Effector CD4-positive, alpha-beta T cell (primary cell): ENCODE results near the gene LRP2BP.
"Not testable (repeated sequence)": the region's sequence is repeated elsewhere in the genome, so short reads cannot be mapped to it uniquely, and the experiment has no call there.

ENCODE experiments used
- DNase-seq: peaks from one replicate; pipeline ENCODE4 v3.0.0-alpha.2; 2020

LRP2BP gene

DNA sequence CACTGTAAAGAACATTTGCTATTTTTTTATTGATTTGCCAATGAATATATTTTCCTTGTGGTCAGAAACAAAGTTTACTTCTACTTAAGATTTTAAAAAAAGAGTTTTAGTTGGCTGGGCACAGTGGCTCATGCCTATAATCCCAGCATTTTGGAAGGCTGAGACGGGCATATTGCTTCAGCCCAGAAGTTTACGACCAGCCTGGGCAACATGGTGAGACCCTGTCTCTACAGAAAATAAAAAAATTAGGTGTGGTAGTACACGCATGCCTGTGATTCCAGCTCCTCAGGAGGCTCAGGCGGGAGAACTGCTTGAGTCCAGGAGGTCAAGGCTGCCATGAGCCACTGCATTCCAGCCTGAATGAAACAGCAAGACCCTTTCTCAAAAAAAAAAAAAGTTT, 36.8 kb downstream of the LRP2BP start:
- no peak for DNase-seq

GRCh38 chr4:185358514-185358913, 37.2 kb downstream of the LRP2BP start:
- no peak for DNase-seq

GRCh38 chr4:185357733-185358440, 37.8 kb downstream of the LRP2BP start:
- DNase-seq: no peak

DNA sequence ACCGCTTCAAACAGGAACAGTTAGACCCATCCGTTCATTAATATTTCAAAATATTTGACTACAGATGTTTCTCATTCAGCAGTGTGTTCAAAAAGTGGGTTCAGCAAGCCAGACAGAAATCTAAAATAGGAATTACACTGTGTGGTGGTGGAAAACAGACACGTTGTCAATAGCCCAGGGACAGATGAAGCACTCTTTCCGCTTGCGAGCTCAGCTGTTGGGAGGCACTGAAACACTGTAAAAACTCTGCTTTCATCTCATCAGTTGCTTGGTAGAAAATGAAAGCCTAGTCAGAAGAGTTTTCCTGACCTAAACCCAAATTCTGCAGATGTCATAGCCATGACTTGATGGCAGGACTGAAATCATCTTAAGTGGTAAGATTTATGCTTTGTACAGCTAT, 38.5 kb downstream of the LRP2BP start:
- no peak for DNase-seq

- DNase-seq: no peak
Measured at GRCh38 chr4:185352741-185353140, 43.0 kb downstream of the LRP2BP start.

- no peak for DNase-seq
Measured at GRCh38 chr4:185352202-185352601, 43.5 kb downstream of the LRP2BP start.

DNA sequence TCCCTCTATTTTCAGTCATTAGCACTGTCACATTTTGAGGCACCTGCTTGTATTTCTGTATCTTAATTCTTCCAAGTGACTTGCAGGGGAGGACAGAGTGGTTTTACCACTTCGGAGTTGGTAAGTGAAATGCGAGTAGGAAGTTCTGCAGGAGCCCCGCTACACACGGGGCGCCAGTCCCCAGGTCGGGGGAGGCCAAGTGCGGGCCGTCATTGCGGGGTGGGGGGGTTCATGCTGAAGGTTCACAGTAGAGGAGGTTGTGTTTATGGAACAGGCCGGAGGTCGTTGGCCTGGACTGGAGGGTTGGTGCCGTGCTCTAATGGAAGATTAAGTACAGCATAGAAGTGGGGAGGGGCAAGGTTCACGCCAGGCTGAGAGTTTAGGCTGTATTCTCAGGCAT, 44.0 kb downstream of the LRP2BP start:
- DNase-seq: no peak

DNA sequence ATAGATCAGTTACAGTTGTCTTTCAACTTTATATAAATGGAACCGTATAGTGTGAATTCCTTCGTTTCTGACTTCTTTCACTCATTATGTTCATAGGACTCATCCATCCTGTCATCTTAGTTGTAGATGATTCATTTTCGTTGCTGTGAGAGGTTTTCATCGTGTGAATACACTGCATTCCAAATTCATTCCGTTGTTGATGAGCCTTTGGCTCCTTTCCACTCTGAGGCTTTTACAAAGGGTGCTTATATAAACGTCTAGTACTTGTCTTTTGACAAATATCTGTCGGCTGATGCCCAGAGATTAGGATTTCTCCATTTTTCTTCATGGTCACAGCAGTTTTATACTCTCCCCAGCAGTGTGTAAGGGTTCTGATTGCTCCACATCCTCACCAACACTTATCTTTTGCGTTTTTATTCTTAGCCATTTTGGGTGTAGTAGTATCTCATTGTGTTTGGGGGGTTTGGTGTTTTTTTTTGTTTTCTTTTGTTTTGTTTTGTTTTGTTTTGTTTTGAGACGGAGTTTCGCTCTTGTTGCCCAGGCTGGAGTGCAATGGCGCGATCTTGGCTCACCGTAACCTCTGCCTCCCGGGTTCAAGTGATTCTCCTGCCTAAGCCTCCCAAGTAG, 48.6 kb downstream of the LRP2BP start:
- DNase-seq: no peak

GRCh38 chr4:185344743-185345538, 50.8 kb downstream of the LRP2BP start:
- DNase-seq: no peak

DNA sequence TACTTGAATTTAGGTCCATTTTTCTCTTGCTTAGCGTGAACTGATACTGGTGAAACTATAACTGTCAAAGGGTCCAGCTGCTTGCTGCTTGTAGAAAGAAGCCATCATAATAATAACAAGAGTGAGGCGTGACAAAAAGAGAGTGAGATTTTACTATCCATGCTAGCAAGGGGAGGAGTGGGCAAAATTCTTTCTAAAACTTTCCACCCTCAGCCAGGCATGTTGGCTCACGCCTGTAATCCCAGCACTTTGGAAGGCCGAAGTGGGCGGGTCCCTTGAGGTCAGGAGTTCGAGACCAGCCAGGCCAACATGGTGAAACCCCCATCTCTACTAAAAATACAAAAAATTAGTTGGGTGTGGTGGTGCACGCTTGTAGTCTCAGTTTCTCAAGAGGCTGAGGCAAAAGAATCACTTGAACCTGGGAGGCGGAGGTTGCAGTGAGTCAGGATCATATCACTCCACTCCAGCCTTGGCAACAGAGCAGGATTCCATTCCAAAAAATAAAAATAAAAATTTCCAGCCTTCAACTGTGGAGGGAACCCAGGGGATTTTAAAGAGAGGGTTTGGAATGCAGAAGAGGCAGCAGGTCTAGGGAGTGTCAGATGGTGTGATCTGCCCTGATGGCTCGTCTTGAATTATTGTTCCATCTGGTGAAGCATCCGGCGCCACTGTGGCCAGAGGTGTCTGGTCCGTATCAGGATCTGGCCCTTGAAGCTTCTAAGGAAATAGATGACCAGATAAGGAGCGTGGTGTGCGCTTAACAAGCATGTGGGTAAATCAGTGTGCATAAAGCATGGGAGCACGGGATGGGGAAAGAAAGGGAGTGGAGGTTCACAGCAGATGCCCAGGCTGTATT, 51.8 kb downstream of the LRP2BP start:
- DNase-seq: no peak

GRCh38 chr4:185341841-185342240, 53.9 kb downstream of the LRP2BP start:
- DNase-seq: no peak

- DNase-seq: no peak
Measured at GRCh38 chr4:185341377-185341776, 54.3 kb downstream of the LRP2BP start.

DNA sequence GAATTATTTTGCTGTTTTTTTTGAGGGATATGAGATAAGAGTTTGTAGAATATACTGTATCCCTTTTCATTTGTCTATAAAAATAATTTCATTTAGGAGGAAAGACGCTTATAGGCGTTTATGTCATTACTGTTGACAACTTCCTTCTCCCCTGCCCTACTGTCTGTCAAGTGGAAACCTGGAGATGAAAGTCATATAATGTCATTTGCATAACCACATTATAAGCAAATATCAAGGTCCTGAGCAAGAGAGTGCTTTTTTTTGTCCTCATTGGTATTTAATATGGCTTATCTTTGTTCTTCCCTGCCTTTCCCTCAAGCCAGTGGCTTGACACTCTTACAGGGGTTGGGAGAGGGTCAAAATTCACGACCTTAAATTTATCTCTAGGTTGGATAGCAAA, 55.8 kb downstream of the LRP2BP start:
- DNase-seq: no peak

DNA sequence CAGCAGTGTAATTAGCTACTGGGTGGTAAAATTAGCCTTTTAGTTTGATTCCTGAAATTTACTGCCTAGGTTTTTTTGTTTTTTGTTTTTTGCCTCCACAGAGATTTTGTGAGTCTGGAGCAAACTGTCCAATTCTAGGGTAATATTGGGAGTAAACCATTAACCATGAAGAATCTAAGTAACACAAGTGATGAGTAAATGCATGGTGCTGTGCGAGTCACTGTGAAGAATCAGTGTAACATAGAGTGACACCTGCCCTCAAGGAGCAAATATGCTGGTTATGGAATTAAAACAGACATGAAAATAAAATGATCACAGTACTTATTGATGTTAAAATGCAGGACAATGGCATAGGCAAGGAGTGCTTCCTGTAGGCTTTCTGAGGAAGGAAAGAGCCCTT, 60.1 kb downstream of the LRP2BP start:
- no peak for DNase-seq

DNA sequence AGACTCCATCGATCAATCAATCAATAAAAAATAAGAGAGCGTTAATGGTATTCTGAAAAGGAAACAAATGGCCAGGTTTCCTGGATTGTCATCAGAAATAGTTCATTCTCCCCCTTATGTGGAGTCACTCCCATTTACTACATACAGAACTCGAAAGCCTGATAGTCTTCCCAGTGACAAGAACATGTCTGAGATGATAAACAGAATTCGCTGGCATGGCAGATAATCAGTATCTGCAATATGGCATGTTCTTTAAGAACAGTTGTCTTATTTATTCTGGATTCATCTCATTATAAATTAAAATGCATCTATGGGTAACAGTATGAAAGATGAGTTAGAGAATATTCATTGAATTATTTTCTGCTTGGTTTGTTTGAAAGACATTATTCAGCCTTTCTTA, 61.4 kb downstream of the LRP2BP start:
- no peak for DNase-seq

DNA sequence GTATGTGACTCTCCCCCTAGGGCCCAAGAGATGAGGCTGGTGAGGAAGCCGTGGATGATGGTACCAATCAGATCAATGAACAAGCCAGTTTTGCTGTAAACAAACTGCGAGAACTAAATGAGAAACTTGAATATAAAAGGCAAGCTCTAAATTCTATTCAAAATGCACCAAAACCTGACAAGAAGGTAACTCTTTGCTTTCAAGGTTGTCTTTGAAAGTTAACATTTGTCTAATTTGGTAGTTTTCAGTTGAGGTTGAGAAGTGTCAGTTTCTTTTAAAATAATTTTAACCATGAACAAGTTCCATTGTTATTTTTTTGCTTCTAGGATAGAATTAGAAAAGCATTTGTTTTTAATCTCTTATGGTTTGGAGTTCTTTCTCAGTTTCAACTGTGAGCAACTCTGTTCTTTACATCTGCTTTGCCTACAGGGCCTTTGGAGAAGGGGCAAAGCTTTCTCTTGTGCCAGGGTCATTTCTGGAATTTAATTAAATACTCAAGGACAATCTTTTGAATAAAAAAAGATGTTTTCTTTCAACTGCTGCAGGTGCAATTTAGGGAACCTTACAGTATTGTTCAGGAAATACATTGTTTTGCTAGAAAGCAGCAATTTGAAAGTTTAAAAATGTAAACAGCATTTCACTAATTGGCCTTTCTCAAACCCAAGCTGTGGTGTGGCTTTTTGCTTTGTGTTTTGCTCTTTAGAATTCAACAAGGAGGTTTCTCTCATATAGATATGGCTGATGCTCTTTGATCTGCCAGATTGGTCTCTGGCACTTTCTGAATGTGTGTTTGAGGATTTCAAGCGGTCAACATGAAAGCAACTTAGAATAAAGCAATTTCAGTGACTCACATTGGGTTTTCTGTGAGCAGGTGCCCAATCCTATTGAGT, 62.9 kb downstream of the LRP2BP start:
- DNase-seq: no peak

GRCh38 chr4:185329879-185330510, 65.7 kb downstream of the LRP2BP start:
- not testable (repeated sequence) for DNase-seq

GRCh38 chr4:185328586-185328985, 67.1 kb downstream of the LRP2BP start:
- DNase-seq: no peak

DNA sequence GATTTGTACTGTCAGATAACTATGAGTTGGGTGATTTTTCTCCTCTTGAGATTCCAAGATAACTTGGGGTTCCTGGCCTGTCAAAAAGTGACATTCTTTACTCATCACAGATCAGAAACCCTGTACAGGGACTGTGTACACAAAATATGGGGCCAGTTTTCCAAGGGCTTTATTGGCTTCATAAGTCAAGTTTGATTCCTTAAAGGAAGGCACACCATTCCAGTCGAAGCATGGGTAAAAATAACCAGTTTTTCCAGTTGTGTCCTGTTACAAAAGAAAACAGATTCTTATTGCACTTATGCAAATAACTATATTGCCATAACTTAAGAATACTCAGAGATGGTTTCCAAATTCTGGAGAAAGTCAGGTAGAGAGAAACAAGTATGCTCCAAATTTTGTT, 70.0 kb downstream of the LRP2BP start:
- not testable (repeated sequence) for DNase-seq

- not testable (repeated sequence) for DNase-seq
Measured at GRCh38 chr4:185324361-185324760, 71.4 kb downstream of the LRP2BP start.

- DNase-seq: no peak
Measured at GRCh38 chr4:185323606-185324005, 72.1 kb downstream of the LRP2BP start.
